Body of pancreas (tissue), 4 donors: ENCODE measurements around the gene DMBX1. TPM values are rescaled to one million over a fixed set of nuclear protein-coding genes. Genes with fewer than 3 reads are reported as not detected.

Source experiments
- ATAC-seq: fragments of 150-250 bp; one replicate; pipeline ENCODE4 v1.9.1; 2016
- DNase-seq, 4 donors: peaks; one replicate each; pipeline ENCODE4 v3.0.0-alpha.2; 2019
- H3K27ac ChIP-seq, 4 donors: fragments of 200-600 bp; sonication (generic); 1 replicate in 3 of 4; 2 replicates in 1 of 4; pipeline versions ENCODE4 v1.5.1 to v1.6.1; 2016 to 2019; ENCODE audit warnings: mild to moderate bottlenecking in 1 of 4, mixed read lengths in 1 of 4, moderate library complexity in 1 of 4
- H3K27me3 ChIP-seq, 2 donors: fragments of 200-600 bp; sonication (generic); one replicate each; pipeline ENCODE4 v1.6.0; 2016; ENCODE audit warnings: mild to moderate bottlenecking in 1 of 2
- H3K36me3 ChIP-seq, 2 donors: fragments of 200-600 bp; sonication (generic); replicated peaks in 1 of 2; 2 replicates each; pipeline ENCODE4 v1.5.1; 2016; ENCODE audit warnings: low read depth in 2 of 2; ENCODE audit not compliant: insufficient read depth in 1 of 2
- H3K4me1 ChIP-seq: fragments of 200-600 bp; sonication (generic); one replicate; pipeline ENCODE4 v1.6.0; 2016
- H3K4me3 ChIP-seq, 2 donors: fragments of 200-600 bp; sonication (generic); 1 replicate in 1 of 2; 2 replicates in 1 of 2; pipeline ENCODE4 v1.5.1; 2016 to 2019
- H3K9me3 ChIP-seq, 3 donors: fragments of 200-600 bp; sonication (generic); 1 replicate in 2 of 3; 2 replicates in 1 of 3; pipeline ENCODE4 v1.5.1; 2016
- POLR2A ChIP-seq, 3 donors: fragments of 450-650 bp; IDR thresholded peaks; one replicate each; pipeline ENCODE4 v1.6.1; 2016; ENCODE audit warnings: antibody characterized with exemption in 3 of 3, mild to moderate bottlenecking in 2 of 3
- WGBS, 2 donors: methylation state at CpG; one replicate each; pipeline ENCODE4 v1.1.5; 2017; 5-methylcytosine and 5-hydroxymethylcytosine counted together
- intact Hi-C: fragments of 100-400 bp; cut with DNase I; formaldehyde crosslinking; loops from one replicate; pipeline ENCODE4 v1.15.1; 2023
- total RNA-seq, 2 donors: library from RNA; depleted of rRNA; stranded (reverse); fragments of >200 nt; gene quantifications; one replicate each; pipeline ENCODE4 v1.1.0, GENCODE V29; 2016
- TF ChIP-seq, protein P1 (sequence below), 7 experiments: fragments of 450-650 bp in 4 of 7; fragments of 200-600 bp in 3 of 7; sonication (generic) in 3 of 7; IDR thresholded peaks; one replicate each; pipeline ENCODE4 v1.5.1; 2016 to 2019; ENCODE audit warnings: antibody characterized with exemption in 7 of 7

The DMBX1 gene
- total RNA-seq, 2 donors from 2014 or later, result not detected

DNA sequence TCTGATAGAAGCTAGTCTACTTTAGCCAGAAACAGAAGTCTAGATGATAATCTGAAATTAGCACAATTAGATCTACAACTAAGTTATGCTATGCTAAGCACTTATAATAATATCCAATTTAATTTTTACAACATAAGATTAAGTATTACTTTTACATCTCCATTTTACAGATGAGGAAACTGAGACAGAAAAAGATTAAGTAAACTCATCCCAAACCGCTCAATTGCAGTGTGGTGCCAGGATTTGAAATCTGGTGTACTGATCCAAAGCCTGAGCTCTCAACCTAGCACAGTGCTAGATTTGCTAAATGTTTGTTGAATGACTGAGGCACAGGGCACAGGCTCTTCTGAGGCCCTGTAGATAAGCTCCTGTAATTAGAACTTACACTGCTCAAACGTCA lies 48.0 kb downstream of the DMBX1 start:
- 76 to 82% methylated on average over 2 of the region's 2 CpGs for WGBS, 2 donors
- H3K36me3 ChIP-seq, result no peaks in the 10 kb centered on the region
- H3K27me3 ChIP-seq, result no peaks in the 10 kb centered on the region
- no peak overlapping the region for H3K4me3 ChIP-seq
- no peak overlapping the region for H3K27ac ChIP-seq
- intact Hi-C loops, result no loop called here
- H3K4me1 ChIP-seq, result peaks cover 6% of the 10 kb centered on the region
- ATAC-seq (no peak), DNase-seq (no peak)
- no peaks in the 10 kb centered on the region for H3K9me3 ChIP-seq
- TF ChIP-seq, protein P1, sequence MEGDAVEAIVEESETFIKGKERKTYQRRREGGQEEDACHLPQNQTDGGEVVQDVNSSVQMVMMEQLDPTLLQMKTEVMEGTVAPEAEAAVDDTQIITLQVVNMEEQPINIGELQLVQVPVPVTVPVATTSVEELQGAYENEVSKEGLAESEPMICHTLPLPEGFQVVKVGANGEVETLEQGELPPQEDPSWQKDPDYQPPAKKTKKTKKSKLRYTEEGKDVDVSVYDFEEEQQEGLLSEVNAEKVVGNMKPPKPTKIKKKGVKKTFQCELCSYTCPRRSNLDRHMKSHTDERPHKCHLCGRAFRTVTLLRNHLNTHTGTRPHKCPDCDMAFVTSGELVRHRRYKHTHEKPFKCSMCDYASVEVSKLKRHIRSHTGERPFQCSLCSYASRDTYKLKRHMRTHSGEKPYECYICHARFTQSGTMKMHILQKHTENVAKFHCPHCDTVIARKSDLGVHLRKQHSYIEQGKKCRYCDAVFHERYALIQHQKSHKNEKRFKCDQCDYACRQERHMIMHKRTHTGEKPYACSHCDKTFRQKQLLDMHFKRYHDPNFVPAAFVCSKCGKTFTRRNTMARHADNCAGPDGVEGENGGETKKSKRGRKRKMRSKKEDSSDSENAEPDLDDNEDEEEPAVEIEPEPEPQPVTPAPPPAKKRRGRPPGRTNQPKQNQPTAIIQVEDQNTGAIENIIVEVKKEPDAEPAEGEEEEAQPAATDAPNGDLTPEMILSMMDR (IDR thresholded peaks at IDR 0.05), result no peak
- no peak for TF ChIP-seq POLR2A (IDR thresholded peaks at IDR 0.05)

DNA sequence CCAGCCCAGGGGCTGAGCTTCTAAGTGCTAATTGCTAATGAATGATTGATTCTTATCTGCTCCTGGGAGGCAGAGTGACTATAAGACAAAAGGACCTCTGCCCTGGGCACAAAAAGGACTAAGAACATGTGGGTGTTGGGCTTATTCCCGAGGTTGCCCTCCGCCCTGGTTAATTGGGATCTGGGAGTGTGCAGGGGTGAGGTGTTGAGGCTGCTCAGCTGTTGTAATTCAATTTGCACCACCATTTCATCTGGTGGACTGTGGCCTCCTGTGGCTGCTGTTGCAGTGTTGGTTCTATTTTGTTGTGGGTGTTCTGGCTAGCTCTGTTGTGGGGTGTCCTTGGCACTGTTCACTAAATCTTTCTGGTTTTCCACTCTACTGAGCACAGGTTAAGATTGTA lies 48.5 kb downstream of the DMBX1 start:
- Histone ChIP-seq H3K27me3 (no peaks in the 10 kb centered on the region), H3K27ac (no peak overlapping the region), H3K4me3 (no peak overlapping the region), H3K4me1 (peaks cover 6% of the 10 kb centered on the region), H3K9me3 (no peaks in the 10 kb centered on the region), H3K36me3 (no peaks in the 10 kb centered on the region)
- TF ChIP-seq, protein P1 (IDR thresholded peaks at IDR 0.05), result no peak
- no peak for TF ChIP-seq POLR2A (IDR thresholded peaks at IDR 0.05)
- 86 to 88% methylated on average over 2 of the region's 2 CpGs for WGBS, 2 donors
- intact Hi-C loops, result no loop called here
- ATAC-seq (no peak), DNase-seq (no peak)

Other genes with a start within 250 kb of the DMBX1 start
- gene RAD54L, start 242.1 kb upstream of the DMBX1 start, total RNA-seq, result under 1 TPM in 1 of 2 donors, not detected in 1; under 0.01 TPM
- gene LRRC41, start 186.2 kb upstream of the DMBX1 start, total RNA-seq, result 10 to 100 TPM; 36.6 to 59.0 TPM
- gene UQCRH, start 186.1 kb upstream of the DMBX1 start, total RNA-seq, result 100 to 1,000 TPM in 1 of 2 donors, 10 to 100 TPM in 1; 92.4 to 195 TPM
- 10 to 100 TPM; 15.6 to 26.0 TPM for gene NSUN4, start 149.0 kb upstream of the DMBX1 start, total RNA-seq
- 10 to 100 TPM; 47.0 to 86.4 TPM for gene FAAH, start 95.5 kb upstream of the DMBX1 start, total RNA-seq
- gene KNCN, start 61.8 kb downstream of the DMBX1 start, total RNA-seq, result not detected
- 100 to 1,000 TPM; 155 to 238 TPM for gene MKNK1, start 114.4 kb downstream of the DMBX1 start, total RNA-seq
- 10 to 100 TPM; 20.8 to 23.3 TPM for gene MOB3C, start 127.0 kb downstream of the DMBX1 start, total RNA-seq
- 10 to 100 TPM; 22.8 to 33.0 TPM for gene ATPAF1, start 178.5 kb downstream of the DMBX1 start, total RNA-seq
- not detected for gene TEX38, start 182.0 kb downstream of the DMBX1 start, total RNA-seq
- gene EFCAB14, start 229.3 kb downstream of the DMBX1 start, total RNA-seq, result 10 to 100 TPM; 36.9 to 40.7 TPM